ENCODE data around the gene EPHB3.

GRCh38 chr3:184580376-184580775 lies 18.8 kb downstream of the EPHB3 start:
- TF ChIP-seq CHD1 (IDR thresholded peaks at IDR 0.05; ENCODE audit: low read depth, low read length) (no peak), CTCF (conservative IDR thresholded peaks at IDR 0.05; ENCODE audit: low read depth, low read length) (no peak), MAZ (IDR thresholded peaks at IDR 0.05; ENCODE audit: borderline replicate concordance, low read depth, low read length) (no peak), POLR2A (IDR thresholded peaks at IDR 0.05; ENCODE audit: low read depth, low read length) (no peak), BHLHE40 (IDR thresholded peaks at IDR 0.05; ENCODE audit: low read depth, low read length) (no peak), RCOR1 (IDR thresholded peaks at IDR 0.05; ENCODE audit: insufficient replicate concordance, low read length) (no peak), USF2 (IDR thresholded peaks at IDR 0.05; ENCODE audit: low read depth, low read length) (no peak), FOS (IDR thresholded peaks at IDR 0.05; ENCODE audit: low read depth, low read length) (no peak)
